A549 (cell line): ENCODE measurements around the gene MRFAP1L1. TPM values are rescaled to one million over a fixed set of nuclear protein-coding genes. Genes with fewer than 3 reads are reported as not detected.
"Not testable (repeated sequence)": the region's sequence is repeated elsewhere in the genome, so short reads cannot be mapped to it uniquely, and the experiment has no call there.

Experiments
- ATAC-seq, 2 experiments: fragments of 200-7000 bp in 1 of 2; fragments of >200 bp in 1 of 2; cut with Nextera tagmentation in 1 of 2; cut with Tn5 transposase in 1 of 2; 3 replicates each; pipeline versions ENCODE4 v1.8.0 to v1.9.1; 2018 to 2020; ENCODE audit warnings: mild to moderate bottlenecking in 1 of 2, moderate library complexity in 1 of 2
- CTCF ChIA-PET: fragments of 300-600 bp; sonication (Branson Sonifier 250); formaldehyde crosslinking; extraction: SDS; loops from one replicate; lab custom pipeline; 2021; ENCODE audit warnings: antibody characterized with exemption, inconsistent platforms; lab: Yijun Ruan, JAX
- POLR2A ChIA-PET: fragments of 350-600 bp; formaldehyde crosslinking; extraction: SDS; loops from one replicate; lab custom pipeline; 2021; ENCODE audit warnings: antibody characterized with exemption, inconsistent platforms; lab: Yijun Ruan, JAX
- DNase-seq, 2 experiments: peaks; one replicate each; pipeline versions ENCODE4 v3.0.0 to v3.0.0-alpha.2; 2011 to 2016; ENCODE audit warnings: low read depth in 1 of 2, low spot score in 1 of 2
- FAIRE-seq: peaks from 2 replicates; lab custom pipeline; 2011; peaks lifted over from hg19 to GRCh38; lab: Jason Lieb, UNC
- H3K27ac ChIP-seq, 2 experiments: fragments of >200 bp; sonication (Bioruptor Twin); formaldehyde crosslinking; 3 replicates each; pipeline ENCODE4 v1.5.1; 2016 to 2017
- H3K4me1 ChIP-seq: fragments of >200 bp; sonication (Bioruptor Twin); formaldehyde crosslinking; 3 replicates; pipeline ENCODE4 v1.6.1; 2016
- H3K4me2 ChIP-seq: fragments of >200 bp; sonication (Bioruptor Twin); formaldehyde crosslinking; 3 replicates; pipeline ENCODE4 v1.6.1; 2016
- H3K4me3 ChIP-seq: fragments of >200 bp; sonication (Bioruptor Twin); formaldehyde crosslinking; 3 replicates; pipeline ENCODE4 v1.5.1; 2016
- H3K9me3 ChIP-seq: fragments of >200 bp; sonication (Bioruptor Twin); formaldehyde crosslinking; 3 replicates; pipeline ENCODE4 v1.6.1; 2016
- ESRRA ChIP-seq: fragments of 150-350 bp; IDR thresholded peaks from 2 replicates; pipeline ENCODE4 v1.6.1; 2014; ENCODE audit warnings: mild to moderate bottlenecking, low read length, borderline replicate concordance
- GATA3 ChIP-seq: IDR thresholded peaks from 2 replicates; pipeline ENCODE4 v1.6.1; 2012; ENCODE audit warnings: borderline replicate concordance
- JUN ChIP-seq, 2 experiments: fragments of >200 bp; sonication (Bioruptor Twin); formaldehyde crosslinking; IDR thresholded peaks; 2 replicates in 1 of 2; 3 replicates in 1 of 2; pipeline ENCODE4 v1.6.1; 2016 to 2017
- PHF8 ChIP-seq: fragments of 200-600 bp; sonication (generic); IDR thresholded peaks from 2 replicates; pipeline ENCODE4 v1.6.1; 2016; ENCODE audit warnings: low read depth, mild to moderate bottlenecking, antibody characterized with exemption, moderate library complexity, borderline replicate concordance
- POLR2A ChIP-seq: IDR thresholded peaks from 2 replicates; pipeline ENCODE4 v1.6.1; 2012; ENCODE audit warnings: mild to moderate bottlenecking, low read length
- WGBS: methylation state at CpG from one replicate; pipeline ENCODE4 v1.1.6; 2017; ENCODE audit errors: missing lambda C conversion rate; 5-methylcytosine and 5-hydroxymethylcytosine counted together
- polyA plus RNA-seq, 4 experiments: library from polyadenylated mRNA; depleted of rRNA in 3 of 4; stranded (reverse); fragments of >200 nt; fragmentation: RNase III in 1 of 4; extraction: RNeasy Plus Mini Kit Qiagen cat#74134 plus additional on column Dnase treatment in 1 of 4; gene quantifications; 2 replicates in 3 of 4; 3 replicates in 1 of 4; pipeline ENCODE4 v1.2.3, GENCODE V29; 2011 to 2017
- TF ChIP-seq, protein P1 (sequence below): IDR thresholded peaks from 2 replicates; pipeline ENCODE4 v1.6.1; 2012
- TF ChIP-seq, protein P2 (sequence below): IDR thresholded peaks from 2 replicates; pipeline ENCODE4 v1.6.1; 2012; ENCODE audit warnings: low read depth, borderline replicate concordance
- TF ChIP-seq, protein P3 (sequence below): fragments of 200-600 bp; sonication (generic); IDR thresholded peaks from 2 replicates; pipeline ENCODE4 v1.6.1; 2016; ENCODE audit warnings: antibody characterized with exemption, mild to moderate bottlenecking, moderate library complexity

The MRFAP1L1 gene
- polyA plus RNA-seq, 2 of the 4 experiments (the other 2 are of a cell fraction): 46.1 to 78.2 TPM

DNA sequence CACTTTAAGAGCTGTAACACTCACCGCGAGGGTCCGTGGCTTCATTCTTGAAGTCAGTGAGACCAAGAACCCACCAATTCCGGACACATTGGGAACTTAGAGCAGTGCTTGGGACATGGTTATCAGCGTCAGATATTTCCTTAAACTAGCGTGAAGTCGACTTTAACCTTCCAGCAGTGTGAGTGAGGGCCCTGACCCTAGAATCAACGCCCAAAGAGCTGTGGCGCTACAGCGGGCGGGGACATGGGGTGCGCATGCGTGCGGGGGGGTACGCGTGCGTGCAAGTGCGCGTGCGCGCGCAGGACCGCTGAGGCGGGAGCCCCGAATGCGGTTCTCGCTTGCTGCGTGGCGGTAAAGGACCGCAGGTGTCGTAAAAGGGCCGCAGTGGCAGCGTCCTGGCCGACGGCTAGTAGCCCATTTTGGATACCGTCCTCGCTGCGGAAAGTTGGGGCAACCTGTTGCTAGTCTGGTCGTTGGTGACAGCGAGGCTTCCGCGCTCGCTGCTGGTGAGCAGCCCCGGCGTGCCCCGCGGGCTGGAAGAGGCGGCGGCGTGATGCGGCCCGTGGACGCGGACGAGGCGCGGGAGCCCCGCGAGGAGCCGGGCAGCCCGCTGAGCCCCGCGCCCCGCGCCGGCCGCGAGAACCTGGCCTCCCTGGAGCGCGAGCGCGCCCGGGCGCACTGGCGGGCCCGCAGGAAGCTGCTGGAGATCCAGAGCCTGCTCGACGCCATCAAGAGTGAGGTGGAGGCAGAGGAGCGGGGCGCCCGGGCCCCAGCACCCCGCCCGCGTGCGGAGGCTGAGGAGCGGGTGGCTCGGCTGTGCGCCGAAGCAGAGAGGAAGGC lies 35.8 kb downstream of the MRFAP1L1 start:
- peak; percentile 89 to 96 for DNase-seq
- 3% methylated on average over 15 of the region's 89 CpGs for WGBS
- ChIA-PET CTCF (interaction anchor here (0.5 to 2.7 kb wide), 11 partner anchors 10 to 634 kb away, joined by 3 to 24 read pairs (median 5); no protein-coding TSS in a partner anchor), POLR2A (interaction anchor here (0.6 to 2.5 kb wide), 15 partner anchors 9 to 99 kb away, joined by 3 to 14 read pairs (median 4); partner anchors contain the start of genes BLOC1S4, MAN2B2, MRFAP1 and MRFAP1L1)
- H3K4me3 ChIP-seq: peak overlapping the region; percentile 85
- H3K27ac ChIP-seq: peak overlapping the region; percentile 88 to 91
- H3K4me1 ChIP-seq: peaks cover 20% of the 10 kb centered on the region
- no peaks in the 10 kb centered on the region for H3K9me3 ChIP-seq
- TF ChIP-seq JUN (IDR thresholded peaks at IDR 0.05) (peak; percentile 26 to 69; a peak in 3 of 5 replicates), ESRRA (no peak), GATA3 (peak; percentile 51; the same call in 1 of the 2 replicates), POLR2A (peak; percentile 62)
- TF ChIP-seq, protein P1, sequence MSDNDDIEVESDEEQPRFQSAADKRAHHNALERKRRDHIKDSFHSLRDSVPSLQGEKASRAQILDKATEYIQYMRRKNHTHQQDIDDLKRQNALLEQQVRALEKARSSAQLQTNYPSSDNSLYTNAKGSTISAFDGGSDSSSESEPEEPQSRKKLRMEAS: peak; percentile 92
- TF ChIP-seq, protein P2, sequence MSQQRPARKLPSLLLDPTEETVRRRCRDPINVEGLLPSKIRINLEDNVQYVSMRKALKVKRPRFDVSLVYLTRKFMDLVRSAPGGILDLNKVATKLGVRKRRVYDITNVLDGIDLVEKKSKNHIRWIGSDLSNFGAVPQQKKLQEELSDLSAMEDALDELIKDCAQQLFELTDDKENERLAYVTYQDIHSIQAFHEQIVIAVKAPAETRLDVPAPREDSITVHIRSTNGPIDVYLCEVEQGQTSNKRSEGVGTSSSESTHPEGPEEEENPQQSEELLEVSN: peak; percentile 95
- TF ChIP-seq, protein P3, sequence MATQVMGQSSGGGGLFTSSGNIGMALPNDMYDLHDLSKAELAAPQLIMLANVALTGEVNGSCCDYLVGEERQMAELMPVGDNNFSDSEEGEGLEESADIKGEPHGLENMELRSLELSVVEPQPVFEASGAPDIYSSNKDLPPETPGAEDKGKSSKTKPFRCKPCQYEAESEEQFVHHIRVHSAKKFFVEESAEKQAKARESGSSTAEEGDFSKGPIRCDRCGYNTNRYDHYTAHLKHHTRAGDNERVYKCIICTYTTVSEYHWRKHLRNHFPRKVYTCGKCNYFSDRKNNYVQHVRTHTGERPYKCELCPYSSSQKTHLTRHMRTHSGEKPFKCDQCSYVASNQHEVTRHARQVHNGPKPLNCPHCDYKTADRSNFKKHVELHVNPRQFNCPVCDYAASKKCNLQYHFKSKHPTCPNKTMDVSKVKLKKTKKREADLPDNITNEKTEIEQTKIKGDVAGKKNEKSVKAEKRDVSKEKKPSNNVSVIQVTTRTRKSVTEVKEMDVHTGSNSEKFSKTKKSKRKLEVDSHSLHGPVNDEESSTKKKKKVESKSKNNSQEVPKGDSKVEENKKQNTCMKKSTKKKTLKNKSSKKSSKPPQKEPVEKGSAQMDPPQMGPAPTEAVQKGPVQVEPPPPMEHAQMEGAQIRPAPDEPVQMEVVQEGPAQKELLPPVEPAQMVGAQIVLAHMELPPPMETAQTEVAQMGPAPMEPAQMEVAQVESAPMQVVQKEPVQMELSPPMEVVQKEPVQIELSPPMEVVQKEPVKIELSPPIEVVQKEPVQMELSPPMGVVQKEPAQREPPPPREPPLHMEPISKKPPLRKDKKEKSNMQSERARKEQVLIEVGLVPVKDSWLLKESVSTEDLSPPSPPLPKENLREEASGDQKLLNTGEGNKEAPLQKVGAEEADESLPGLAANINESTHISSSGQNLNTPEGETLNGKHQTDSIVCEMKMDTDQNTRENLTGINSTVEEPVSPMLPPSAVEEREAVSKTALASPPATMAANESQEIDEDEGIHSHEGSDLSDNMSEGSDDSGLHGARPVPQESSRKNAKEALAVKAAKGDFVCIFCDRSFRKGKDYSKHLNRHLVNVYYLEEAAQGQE: no peak
- peak; percentile 90 to 91 for ATAC-seq
- no peak for FAIRE-seq
- peak overlapping the region; percentile 99 for H3K4me2 ChIP-seq

DNA sequence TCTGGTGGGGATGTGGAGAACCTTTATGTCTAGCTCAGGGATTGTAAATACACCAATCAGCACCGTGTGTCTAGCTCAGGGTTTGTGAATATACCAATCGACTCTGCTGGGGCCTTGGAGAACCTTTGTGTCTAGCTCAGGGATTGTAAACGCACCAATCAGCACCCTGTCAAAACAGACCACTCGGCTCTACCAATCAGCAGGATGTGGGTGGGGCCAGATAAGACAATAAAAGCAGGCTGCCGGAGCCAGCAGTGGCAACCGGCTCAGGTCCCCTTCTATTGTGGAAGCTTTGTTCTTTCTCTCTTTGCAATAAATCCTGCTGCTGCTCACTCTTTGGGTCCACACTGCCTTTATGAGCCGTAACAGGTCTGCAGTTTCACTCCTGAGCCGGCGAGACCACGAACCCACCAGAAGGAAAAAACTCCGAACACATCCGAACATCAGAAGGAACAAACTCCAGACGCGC lies 36.4 kb downstream of the MRFAP1L1 start:
- FAIRE-seq, DNase-seq, H3K9me3 ChIP-seq: not testable (repeated sequence)
- ATAC-seq: peak in 1 of 2 experiments; percentile 59; a peak in 3 of 6 replicates
- Histone ChIP-seq H3K4me1 (peaks cover 24% of the 10 kb centered on the region), H3K4me2 (peak overlapping the region; percentile 99), H3K4me3 (peak overlapping the region; percentile 85), H3K27ac (peak overlapping the region; percentile 88 to 91)
- POLR2A ChIA-PET: interaction anchor here (0.9 to 2.5 kb wide), 10 partner anchors 8 to 98 kb away, joined by 3 to 14 read pairs (median 6); partner anchors contain the start of genes BLOC1S4, MAN2B2, MRFAP1 and MRFAP1L1
- TF ChIP-seq, protein P3: peak; percentile 32; the same call in 1 of the 2 replicates
- peak; percentile 80; the same call in 1 of the 2 replicates for TF ChIP-seq PHF8
- CTCF ChIA-PET: interaction anchor here (0.6 to 1.1 kb wide), 3 partner anchors 11 to 20 kb away, joined by 3 to 5 read pairs (median 3); no protein-coding TSS in a partner anchor
- WGBS: 15% methylated on average over 10 of the region's 14 CpGs

DNA sequence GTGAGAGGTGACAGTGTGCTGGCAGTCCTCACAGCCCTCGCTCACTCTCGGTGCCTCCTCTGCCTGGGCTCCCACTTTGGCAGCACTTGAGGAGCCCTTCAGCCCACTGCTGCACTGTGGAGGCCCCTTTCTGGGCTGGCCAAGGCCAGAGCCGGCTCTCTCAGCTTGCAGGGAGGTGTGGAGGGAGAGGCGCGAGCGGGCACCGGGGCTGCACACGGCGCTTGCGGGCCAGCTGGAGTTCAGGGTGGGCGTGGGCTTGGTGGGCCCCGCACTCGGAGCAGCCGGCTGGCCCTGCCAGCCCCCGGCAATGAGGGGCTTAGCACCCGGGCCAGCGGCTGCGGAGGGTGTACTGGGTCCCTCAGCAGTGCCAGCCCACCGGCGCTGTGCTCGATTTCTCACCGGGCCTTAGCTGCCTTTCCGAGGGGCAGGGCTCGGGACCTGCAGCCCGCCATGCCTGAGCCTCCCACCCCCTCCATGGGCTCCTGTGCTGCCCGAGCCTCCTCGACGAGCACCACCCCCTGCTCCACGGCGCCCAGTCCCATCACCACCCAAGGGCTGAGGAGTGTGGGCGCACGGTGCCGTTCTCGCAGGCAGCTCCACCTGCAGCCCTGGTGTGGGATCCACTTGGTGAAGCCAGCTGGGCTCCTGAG lies 37.0 kb downstream of the MRFAP1L1 start:
- Histone ChIP-seq H3K4me2 (peak overlapping the region; percentile 99), H3K27ac (peak overlapping the region; percentile 45 to 91; a peak in 4 of 6 replicates), H3K4me3 (peak overlapping the region; percentile 85; the same call in 1 of the 3 replicates), H3K4me1 (peaks cover 24% of the 10 kb centered on the region)
- CTCF ChIA-PET: interaction anchor here (1.1 kb wide), 1 partner anchor 11 kb away, joined by 3 read pairs; no protein-coding TSS in a partner anchor
- POLR2A ChIA-PET: interaction anchor here (1.0 to 2.5 kb wide), 8 partner anchors 8 to 98 kb away, joined by 4 to 14 read pairs (median 6); partner anchors contain the start of genes MAN2B2, MRFAP1 and MRFAP1L1
- not testable (repeated sequence) for H3K9me3 ChIP-seq, DNase-seq, FAIRE-seq, ATAC-seq
- 95% methylated on average over 4 of the region's 34 CpGs for WGBS
